Adrenal gland (tissue), 12 donors: ENCODE measurements around the gene SEMA4G. TPM values are rescaled to one million over a fixed set of nuclear protein-coding genes. Genes with fewer than 3 reads are reported as not detected.

Experiments used
- DNase-seq, 7 donors: peaks; one replicate each; pipeline ENCODE4 v3.0.0-alpha.2; 2019 to 2020
- H3K27ac ChIP-seq, 5 donors: fragments of 200-600 bp; sonication (generic) in 4 of 5; 1 replicate in 3 of 5; 2 replicates in 2 of 5; pipeline versions ENCODE4 v1.5.1 to v1.8.0; 2016 to 2020; ENCODE audit warnings: mild to moderate bottlenecking in 1 of 5
- H3K27me3 ChIP-seq: fragments of 200-600 bp; 2 replicates; pipeline ENCODE4 v1.8.0; 2021
- H3K36me3 ChIP-seq, 2 donors: fragments of 200-600 bp; replicated peaks in 1 of 2; 1 replicate in 1 of 2; 2 replicates in 1 of 2; pipeline versions ENCODE4 v1.5.1 to v1.8.0; 2018 to 2022
- H3K4me1 ChIP-seq, 2 donors: fragments of 200-600 bp; replicated peaks in 1 of 2; 1 replicate in 1 of 2; 2 replicates in 1 of 2; pipeline versions ENCODE4 v1.5.1 to v1.8.0; 2018 to 2021
- H3K4me3 ChIP-seq, 4 donors: fragments of 200-600 bp; sonication (generic) in 3 of 4; one replicate each; pipeline ENCODE4 v1.5.1; 2016 to 2018
- H3K9me3 ChIP-seq, 3 donors: fragments of 200-600 bp; sonication (generic) in 1 of 3; replicated peaks in 1 of 3; 1 replicate in 2 of 3; 2 replicates in 1 of 3; pipeline versions ENCODE4 v1.5.1 to v1.8.0; 2016 to 2021
- POLR2A ChIP-seq, 2 donors: fragments of 450-650 bp; IDR thresholded peaks; one replicate each; pipeline ENCODE4 v1.6.1; 2017; ENCODE audit warnings: antibody characterized with exemption in 2 of 2, mild to moderate bottlenecking in 2 of 2, moderate library complexity in 1 of 2
- WGBS, 4 donors: extraction: QIAGEN DNeasy Blood & Tissue Kit in 2 of 4; methylation state at CpG; one replicate each; pipeline versions ENCODE4 v1.1.5 to v1.1.7; 2013 to 2017; 5-methylcytosine and 5-hydroxymethylcytosine counted together
- intact Hi-C, 2 donors: fragments of 100-400 bp; cut with DNase I; formaldehyde crosslinking; loops; one replicate each; pipeline versions ENCODE4 v1.14.1 to v1.15.0; 2022 to 2023
- microRNA counts, 2 donors: library from miRNA; unstranded; fragments of <30 nt; microRNA quantifications; one replicate each; lab custom pipeline; 2016
- microRNA-seq, 3 donors: library from miRNA; unstranded; fragments of <30 nt; microRNA quantifications; one replicate each; pipeline ENCODE4, GENCODE V29; 2017 to 2020
- polyA plus RNA-seq, 3 donors: library from polyadenylated mRNA; stranded (reverse); fragments of 200-250 nt in 2 of 3; fragments of 350-450 nt in 1 of 3; fragmentation: Illumina TruSeq in 1 of 3; extraction: RNeasy Lipid Tissue Mini Kit (QIAGEN cat#74804) in 1 of 3; gene quantifications; one replicate each; pipeline ENCODE4 v1.2.3, GENCODE V29; 2013 to 2014
- small RNA-seq, 2 donors: library from RNA; depleted of rRNA; stranded (forward); fragments of <200 nt; gene quantifications; one replicate each; pipeline ENCODE3, GENCODE V24; 2016
- total RNA-seq, 9 donors: library from RNA; depleted of rRNA in 4 of 9; stranded (reverse); fragments of >200 nt in 4 of 9; fragments of 120-200 nt in 1 of 9; fragmentation: NEBNext Ultra II Directional in 1 of 9; extraction: Animal tissue kit (Norgen Biotek cat#: 25700) in 1 of 9; gene quantifications; one replicate each; pipeline versions ENCODE4 v1.1.0 to v1.2.4, GENCODE V29; 2013 to 2023
- TF ChIP-seq, protein P1 (sequence below), 6 experiments: fragments of 450-650 bp in 4 of 6; fragments of 200-600 bp in 2 of 6; sonication (generic) in 1 of 6; IDR thresholded peaks; 1 replicate in 5 of 6; 2 replicates in 1 of 6; pipeline versions ENCODE4 v1.5.1 to v1.8.0; 2016 to 2021; ENCODE audit warnings: antibody characterized with exemption in 6 of 6, mild to moderate bottlenecking in 2 of 6, moderate library complexity in 1 of 6
- donor health status: healthy with polysubstance abuse.
- donor health status: Bipolar disorder and iron deficiency.
- donor health status: DM: yes; HTN: yes; CAD: no.
- donor health status: DM: no; HTN: no; CAD: no.
- donor health status: DM: no; HTN: no; CAD: no.
- donor health status: DM: yes; HTN: yes; CAD: no.

SEMA4G gene
- total and polyA plus RNA-seq, 12 donors = 6.0 to 21.5 (median 14.0) TPM

DNA sequence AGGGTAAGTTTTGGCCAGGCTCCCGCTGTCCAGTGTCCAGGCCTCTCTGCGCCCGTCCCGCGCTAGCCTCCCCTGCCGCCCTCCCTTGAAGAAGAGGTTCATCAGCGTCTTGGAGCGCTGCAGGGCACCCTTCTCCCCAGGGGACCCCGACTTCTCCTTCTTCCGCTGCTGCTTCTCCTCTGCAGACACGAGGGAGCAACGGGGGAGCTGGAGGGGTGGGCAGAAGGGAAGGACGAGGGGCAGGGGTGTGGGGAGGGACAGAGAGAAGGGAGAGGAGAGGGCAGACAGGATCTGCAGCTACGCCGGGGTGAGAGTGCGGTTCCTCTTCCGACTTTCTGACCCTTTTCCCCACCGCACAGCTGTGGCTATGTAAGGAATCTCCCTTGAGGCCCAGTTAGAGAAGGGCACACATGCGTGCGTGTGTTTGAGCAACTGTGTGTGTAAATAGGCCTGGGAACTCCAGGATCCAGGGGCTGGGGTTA lies 48.9 kb downstream of the SEMA4G start:
- TF ChIP-seq, protein P1, sequence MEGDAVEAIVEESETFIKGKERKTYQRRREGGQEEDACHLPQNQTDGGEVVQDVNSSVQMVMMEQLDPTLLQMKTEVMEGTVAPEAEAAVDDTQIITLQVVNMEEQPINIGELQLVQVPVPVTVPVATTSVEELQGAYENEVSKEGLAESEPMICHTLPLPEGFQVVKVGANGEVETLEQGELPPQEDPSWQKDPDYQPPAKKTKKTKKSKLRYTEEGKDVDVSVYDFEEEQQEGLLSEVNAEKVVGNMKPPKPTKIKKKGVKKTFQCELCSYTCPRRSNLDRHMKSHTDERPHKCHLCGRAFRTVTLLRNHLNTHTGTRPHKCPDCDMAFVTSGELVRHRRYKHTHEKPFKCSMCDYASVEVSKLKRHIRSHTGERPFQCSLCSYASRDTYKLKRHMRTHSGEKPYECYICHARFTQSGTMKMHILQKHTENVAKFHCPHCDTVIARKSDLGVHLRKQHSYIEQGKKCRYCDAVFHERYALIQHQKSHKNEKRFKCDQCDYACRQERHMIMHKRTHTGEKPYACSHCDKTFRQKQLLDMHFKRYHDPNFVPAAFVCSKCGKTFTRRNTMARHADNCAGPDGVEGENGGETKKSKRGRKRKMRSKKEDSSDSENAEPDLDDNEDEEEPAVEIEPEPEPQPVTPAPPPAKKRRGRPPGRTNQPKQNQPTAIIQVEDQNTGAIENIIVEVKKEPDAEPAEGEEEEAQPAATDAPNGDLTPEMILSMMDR (IDR thresholded peaks at IDR 0.05) = no peak
- no peak for TF ChIP-seq POLR2A (IDR thresholded peaks at IDR 0.05)
- Histone ChIP-seq H3K9me3 (no peaks in the 10 kb centered on the region), H3K4me3 (no peak overlapping the region), H3K27me3 (no peaks in the 10 kb centered on the region), H3K4me1 (peaks cover 0 to 3% of the 10 kb centered on the region in 2 donors), H3K36me3 (no peaks in the 10 kb centered on the region), H3K27ac (no peak overlapping the region)
- DNase-seq = no peak
- 60 to 63% (median 62%) methylated on average over 17 to 20 of the region's 20 CpGs for WGBS, 4 donors
- intact Hi-C loops = no loop called here

- peak; percentile 81 to 93 (median 89) for DNase-seq
- 19 to 54% (median 27%) methylated on average over 4 to 45 of the region's 45 CpGs for WGBS, 4 donors
- Histone ChIP-seq H3K4me3 (no peak overlapping the region), H3K36me3 (no peaks in the 10 kb centered on the region), H3K9me3 (no peaks in the 10 kb centered on the region), H3K4me1 (no peaks in the 10 kb centered on the region), H3K27me3 (no peaks in the 10 kb centered on the region), H3K27ac (no peak overlapping the region)
- TF ChIP-seq, protein P1 (IDR thresholded peaks at IDR 0.05) = peak; percentile 54 to 83 (median 71)
- no peak for TF ChIP-seq POLR2A (IDR thresholded peaks at IDR 0.05)
- intact Hi-C loops = no loop called here
These were observed 49.5 kb downstream of the SEMA4G start for GRCh38 chr10:101018600-101019439.

MicroRNAs encoded within 50 kb of the gene (microRNA counts, 767-probe panel; counts per million panel counts)
- 0 counts per million in 2 donors for microRNA hsa-miR-608 (lab: Ali Mortazavi, UCI)

Small RNAs within 50 kb of the gene (microRNA-seq; reads per million reads assigned to microRNA genes)
- 0 to 0.45 (median 0) reads per million in 3 donors for gene MIR608

Small RNAs within 50 kb of the gene (small RNA-seq; reads per million reads assigned to genes)
- gene MIR608 = 0 reads per million in 2 donors

Other genes starting within 250 kb of the SEMA4G start
- under 1 TPM in 2 of 9 donors, not detected in 7; 0.13 to 0.25 TPM for gene PAX2, start 223.9 kb upstream of the SEMA4G start, total RNA-seq
- gene PAX2, start 223.9 kb upstream of the SEMA4G start, polyA plus RNA-seq = under 1 TPM in 2 of 3 donors, not detected in 1; 0.07 to 0.08 TPM
- 10 to 100 TPM; 19.8 to 88.7 (median 37.4) TPM for gene SLF2, start 56.5 kb upstream of the SEMA4G start, total RNA-seq
- 10 to 100 TPM; 20.9 to 34.6 (median 31.2) TPM for gene SLF2, start 56.5 kb upstream of the SEMA4G start, polyA plus RNA-seq
- 100 to 1,000 TPM in 7 of 9 donors, 10 to 100 TPM in 2; 92.7 to 214 (median 129) TPM for gene MRPL43, start 18.0 kb downstream of the SEMA4G start, total RNA-seq
- gene MRPL43, start 18.0 kb downstream of the SEMA4G start, polyA plus RNA-seq = 100 to 1,000 TPM in 2 of 3 donors, 10 to 100 TPM in 1; 58.4 to 188 (median 175) TPM
- 10 to 100 TPM in 4 of 9 donors, 1 to 10 TPM in 5; 5.3 to 14.2 (median 9.4) TPM for gene TWNK, start 18.0 kb downstream of the SEMA4G start, total RNA-seq
- gene TWNK, start 18.0 kb downstream of the SEMA4G start, polyA plus RNA-seq = 10 to 100 TPM in 1 of 3 donors, 1 to 10 TPM in 2; 7.6 to 21.8 (median 9.0) TPM
- 100 to 1,000 TPM in 4 of 9 donors, 10 to 100 TPM in 5; 30.1 to 161 (median 96.8) TPM for gene LZTS2, start 30.3 kb downstream of the SEMA4G start, total RNA-seq
- gene LZTS2, start 30.3 kb downstream of the SEMA4G start, polyA plus RNA-seq = 100 to 1,000 TPM in 2 of 3 donors, 10 to 100 TPM in 1; 12.2 to 232 (median 126) TPM
- gene PDZD7, start 61.6 kb downstream of the SEMA4G start, total RNA-seq = 1 to 10 TPM in 2 of 9 donors, under 1 TPM in 6, not detected in 1; 0.13 to 1.9 (median 0.57) TPM
- gene PDZD7, start 61.6 kb downstream of the SEMA4G start, polyA plus RNA-seq = 1 to 10 TPM in 2 of 3 donors, under 1 TPM in 1; 0.18 to 3.5 (median 1.0) TPM
- gene SFXN3, start 61.7 kb downstream of the SEMA4G start, total RNA-seq = 10 to 100 TPM; 20.4 to 54.0 (median 36.1) TPM
- 10 to 100 TPM; 24.1 to 32.8 (median 25.7) TPM for gene SFXN3, start 61.7 kb downstream of the SEMA4G start, polyA plus RNA-seq
- gene KAZALD1, start 92.5 kb downstream of the SEMA4G start, total RNA-seq = 1 to 10 TPM; 1.3 to 5.4 (median 2.1) TPM
- gene KAZALD1, start 92.5 kb downstream of the SEMA4G start, polyA plus RNA-seq = 1 to 10 TPM in 2 of 3 donors, under 1 TPM in 1; 0.55 to 3.9 (median 2.9) TPM
- not detected for gene TLX1, start 161.8 kb downstream of the SEMA4G start, total RNA-seq
- gene TLX1, start 161.8 kb downstream of the SEMA4G start, polyA plus RNA-seq = not detected